Adipocyte (in vitro differentiated cells): ENCODE measurements around the gene QPRT.
"Not testable (repeated sequence)": the region's sequence is repeated elsewhere in the genome, so short reads cannot be mapped to it uniquely, and the experiment has no call there.

ENCODE experiments used
- DNase-seq: peaks from one replicate; pipeline ENCODE4 v3.0.0-alpha.2; 2015; ENCODE audit warnings: low read depth
- H3K27me3 ChIP-seq: replicated peaks from 2 replicates; pipeline ENCODE4 v1.7.0; 2013; ENCODE audit warnings: mild to moderate bottlenecking, low read length, moderate library complexity; ENCODE audit not compliant: control insufficient read depth, insufficient read depth
- H3K36me3 ChIP-seq: 2 replicates; pipeline ENCODE4 v1.7.0; 2013; ENCODE audit warnings: low read length, mild to moderate bottlenecking, moderate library complexity; ENCODE audit not compliant: control insufficient read depth, insufficient read depth, severe bottlenecking
- H3K4me1 ChIP-seq: 2 replicates; pipeline ENCODE4 v1.7.0; 2013; ENCODE audit warnings: mild to moderate bottlenecking, low read length, moderate library complexity; ENCODE audit not compliant: control insufficient read depth, insufficient read depth
- H3K4me3 ChIP-seq: 2 replicates; pipeline ENCODE4 v1.7.0; 2013; ENCODE audit warnings: mild to moderate bottlenecking, low read length, moderate library complexity
- H3K9ac ChIP-seq: 2 replicates; pipeline ENCODE4 v1.7.0; 2013; ENCODE audit warnings: mild to moderate bottlenecking, low read length, moderate library complexity
- H3K9me3 ChIP-seq: 2 replicates; pipeline ENCODE4 v1.7.0; 2013; ENCODE audit warnings: mild to moderate bottlenecking, low read length, moderate library complexity; ENCODE audit not compliant: control insufficient read depth

The QPRT gene

DNA sequence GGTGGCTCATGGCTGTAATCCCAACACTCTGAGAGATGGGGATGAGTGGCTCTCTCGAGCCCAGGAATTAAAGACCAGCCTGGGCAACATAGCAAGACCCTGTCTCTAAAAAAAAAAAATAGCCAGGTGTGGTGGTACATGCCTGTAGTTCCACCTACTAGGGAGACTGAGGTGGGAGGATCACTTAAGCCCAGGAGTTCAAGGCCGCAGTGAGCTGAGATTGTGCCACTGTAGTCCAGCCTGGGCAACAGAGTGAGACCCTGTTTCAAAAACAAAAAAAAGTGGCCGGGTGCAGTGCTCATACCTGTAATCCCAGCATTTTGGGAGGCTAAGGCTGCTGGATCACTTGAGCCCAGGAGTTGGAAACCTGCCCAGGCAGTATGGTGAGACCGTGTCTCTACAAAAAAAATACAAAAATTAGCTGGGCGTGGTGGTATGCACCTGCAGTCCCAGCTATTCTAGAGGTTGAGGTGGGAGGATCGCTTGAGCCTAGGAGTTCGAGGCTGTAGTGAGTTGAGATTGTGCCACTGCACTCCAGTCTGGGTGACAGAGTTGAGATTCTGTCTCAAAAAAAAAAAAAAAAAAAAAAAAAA, 63.8 kb downstream of the QPRT start:
- Histone ChIP-seq H3K36me3 (no peaks in the 10 kb centered on the region), H3K4me1 (no peaks in the 10 kb centered on the region), H3K27me3 (peaks cover 56% of the 10 kb centered on the region), H3K4me3 (no peak overlapping the region), H3K9me3 (no peaks in the 10 kb centered on the region), H3K9ac (no peak overlapping the region)
- no peak for DNase-seq

DNA sequence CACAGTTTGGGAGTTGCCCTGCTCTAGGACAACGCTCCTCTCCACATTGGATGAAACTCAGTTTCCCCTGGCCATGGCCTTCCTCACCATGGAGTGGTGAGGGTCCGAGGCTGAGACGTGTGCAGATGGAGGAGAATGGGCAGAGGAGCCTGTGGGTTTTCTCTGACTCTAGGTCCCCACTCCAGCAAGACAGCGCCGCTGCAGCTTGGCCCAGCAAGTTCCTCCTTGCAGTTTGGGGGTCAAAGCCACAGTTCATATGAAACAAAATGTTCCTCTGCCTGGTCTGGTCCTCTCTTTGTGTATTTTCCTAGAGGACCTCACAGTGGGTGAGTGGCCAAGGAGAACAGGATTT, 64.5 kb downstream of the QPRT start:
- Histone ChIP-seq H3K4me1 (no peaks in the 10 kb centered on the region), H3K36me3 (no peaks in the 10 kb centered on the region), H3K4me3 (no peak overlapping the region), H3K9me3 (no peaks in the 10 kb centered on the region), H3K27me3 (peaks cover 51% of the 10 kb centered on the region), H3K9ac (no peak overlapping the region)
- no peak for DNase-seq

DNA sequence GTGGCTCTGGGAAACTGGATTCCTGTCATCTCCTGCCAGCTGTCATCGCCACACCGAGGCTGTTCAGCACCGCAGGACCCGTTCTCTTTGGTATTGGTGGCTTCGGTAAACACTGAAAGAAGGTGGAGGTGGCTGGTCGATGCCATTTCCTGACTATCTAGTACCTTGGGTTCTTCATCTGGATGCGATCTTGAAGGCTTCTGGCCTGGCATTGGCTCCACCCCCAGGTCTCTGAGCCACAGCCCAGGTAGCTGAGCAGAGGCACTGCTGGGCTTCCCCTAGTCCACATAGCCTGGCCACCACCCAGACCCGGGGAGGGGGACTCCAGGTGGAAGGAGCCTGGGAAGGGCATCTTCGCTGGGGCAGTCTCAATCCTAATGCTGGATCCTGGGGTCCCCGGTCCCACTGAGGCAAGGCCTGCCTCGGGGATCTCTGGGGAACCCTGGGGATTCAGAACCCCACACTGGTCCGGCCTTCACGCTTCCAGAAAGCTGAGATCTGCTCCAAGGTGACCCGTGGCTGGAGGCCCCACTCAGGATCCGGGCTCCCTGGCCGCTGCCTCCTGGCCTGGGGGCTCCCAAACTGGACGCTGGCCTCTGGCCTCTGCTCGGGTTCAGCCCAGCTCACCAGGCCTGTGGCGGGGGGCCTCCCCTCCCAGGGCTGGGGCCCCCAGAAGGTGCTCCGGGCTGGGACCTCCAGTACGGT, 65.0 kb downstream of the QPRT start:
- Histone ChIP-seq H3K4me1 (no peaks in the 10 kb centered on the region), H3K9ac (no peak overlapping the region), H3K4me3 (no peak overlapping the region), H3K9me3 (no peaks in the 10 kb centered on the region), H3K27me3 (peaks cover 51% of the 10 kb centered on the region), H3K36me3 (no peaks in the 10 kb centered on the region)
- DNase-seq = no peak

DNA sequence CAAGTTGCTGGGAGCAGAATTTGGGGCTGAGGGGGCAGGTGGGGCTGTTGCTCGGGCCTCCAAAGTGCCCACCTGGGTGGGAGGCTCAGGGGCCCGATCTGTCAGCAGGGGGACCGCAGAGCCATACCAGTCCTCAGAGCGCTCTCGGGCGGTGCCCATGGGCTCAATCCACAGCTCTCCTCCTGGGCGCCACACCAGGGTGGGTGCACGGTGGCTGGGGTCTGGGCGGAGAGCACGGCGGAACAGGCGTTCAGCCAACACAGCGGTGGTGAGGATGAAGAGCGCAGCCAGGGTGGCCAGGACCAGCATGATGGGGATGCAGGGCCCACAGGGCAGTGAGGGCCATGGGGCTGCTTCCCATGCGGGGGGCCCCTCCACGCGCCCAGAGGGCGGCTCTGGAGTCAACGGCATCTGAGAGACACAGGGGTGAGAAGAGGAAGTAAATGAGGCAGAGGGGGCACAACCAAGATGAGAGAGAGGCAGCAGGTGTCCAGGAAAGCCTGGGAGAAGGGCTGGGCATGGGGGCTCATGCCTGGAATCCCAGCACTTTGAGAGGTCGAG, 65.6 kb downstream of the QPRT start:
- no peak overlapping the region for H3K9ac ChIP-seq
- H3K36me3 ChIP-seq = no peaks in the 10 kb centered on the region
- H3K9me3 ChIP-seq = no peaks in the 10 kb centered on the region
- H3K27me3 ChIP-seq = peaks cover 51% of the 10 kb centered on the region
- no peaks in the 10 kb centered on the region for H3K4me1 ChIP-seq
- H3K4me3 ChIP-seq = no peak overlapping the region
- no peak for DNase-seq

- DNase-seq = no peak
- Histone ChIP-seq H3K4me1 (no peaks in the 10 kb centered on the region), H3K36me3 (no peaks in the 10 kb centered on the region), H3K9ac (no peak overlapping the region), H3K4me3 (no peak overlapping the region), H3K9me3 (no peaks in the 10 kb centered on the region), H3K27me3 (peaks cover 51% of the 10 kb centered on the region)
Measured at GRCh38 chr16:29745121-29745852, 66.3 kb downstream of the QPRT start.

- peaks cover 45% of the 10 kb centered on the region for H3K27me3 ChIP-seq
- H3K4me3 ChIP-seq = no peak within 1 kb of the TSS
- H3K9me3 ChIP-seq = no peaks in the 10 kb centered on the region
- no peaks in the 10 kb centered on the region for H3K36me3 ChIP-seq
- DNase-seq = no peak
- no peak within 1 kb of the TSS for H3K9ac ChIP-seq
- H3K4me1 ChIP-seq = no peaks in the 10 kb centered on the region
Measured at GRCh38 chr16:29745853-29746345, 66.9 kb downstream of the QPRT start, which contains the start of gene C16orf54. C16orf54 (minus strand) TSS chr16:29745990; CDS start chr16:29744951, 1,039 bp downstream.

DNA sequence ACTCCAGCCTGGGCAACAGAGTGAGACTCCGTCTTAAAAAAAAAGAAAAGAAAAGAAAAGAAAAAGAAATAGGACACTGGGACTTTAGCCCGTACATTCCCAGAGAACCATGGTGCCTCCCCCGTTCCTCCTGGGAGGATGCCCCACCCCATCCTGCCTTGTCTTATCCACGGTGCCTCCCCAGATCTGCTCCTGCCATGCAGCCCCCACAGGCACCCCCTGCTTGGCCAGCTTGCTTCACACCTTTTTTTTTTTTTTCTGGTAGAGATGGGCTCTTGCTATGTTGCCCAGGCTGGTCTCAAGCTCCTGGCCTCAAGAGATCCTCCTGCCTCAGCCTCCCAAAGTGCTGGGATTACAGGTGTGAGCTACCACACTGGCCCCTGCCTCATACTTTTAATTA, 67.5 kb downstream of the QPRT start:
- not testable (repeated sequence) for H3K9ac ChIP-seq, H3K4me3 ChIP-seq, DNase-seq, H3K9me3 ChIP-seq, H3K4me1 ChIP-seq, H3K36me3 ChIP-seq
- peaks cover 40% of the 10 kb centered on the region for H3K27me3 ChIP-seq
